HG03457 (cell line): ENCODE measurements around the gene PKP3.
"Not testable (repeated sequence)": the region's sequence is repeated elsewhere in the genome, so short reads cannot be mapped to it uniquely, and the experiment has no call there.

Experiments
- ATAC-seq: cut with Tn5 transposase; IDR thresholded peaks from one replicate; pipeline ENCODE4 v1.9.1; 2021; ENCODE audit warnings: moderate number of reproducible peaks; ENCODE audit not compliant: unreplicated experiment

The PKP3 gene

GRCh38 chr11:425301-425700, 31.3 kb downstream of the PKP3 start:
- no peak for ATAC-seq

GRCh38 chr11:426851-427250, 32.8 kb downstream of the PKP3 start:
- no peak for ATAC-seq

GRCh38 chr11:428295-428694, 34.3 kb downstream of the PKP3 start:
- ATAC-seq = no peak

- no peak for ATAC-seq
These were observed 35.4 kb downstream of the PKP3 start for GRCh38 chr11:429391-429790.

GRCh38 chr11:429931-430456, 36.0 kb downstream of the PKP3 start:
- ATAC-seq = no peak

- no peak for ATAC-seq
These were observed 37.9 kb downstream of the PKP3 start for GRCh38 chr11:431921-432320.

GRCh38 chr11:432501-433100, 38.6 kb downstream of the PKP3 start:
- ATAC-seq = no peak

- ATAC-seq = no peak
These were observed 39.1 kb downstream of the PKP3 start for GRCh38 chr11:433111-433510.

- no peak for ATAC-seq
These were observed 39.6 kb downstream of the PKP3 start for GRCh38 chr11:433641-434040.

- no peak for ATAC-seq
These were observed 40.5 kb downstream of the PKP3 start for GRCh38 chr11:434496-434895.

- ATAC-seq = not testable (repeated sequence)
These were observed 41.2 kb downstream of the PKP3 start for GRCh38 chr11:434999-435740.

GRCh38 chr11:437228-437870, 43.3 kb downstream of the PKP3 start:
- no peak for ATAC-seq

- no peak for ATAC-seq
These were observed 44.3 kb downstream of the PKP3 start for GRCh38 chr11:438101-438844.

GRCh38 chr11:439315-440064, 45.5 kb downstream of the PKP3 start:
- ATAC-seq = no peak

- ATAC-seq = no peak
These were observed 46.3 kb downstream of the PKP3 start for GRCh38 chr11:440065-441042.

GRCh38 chr11:441043-441417, 47.0 kb downstream of the PKP3 start:
- ATAC-seq = no peak

- no peak for ATAC-seq
These were observed 47.6 kb downstream of the PKP3 start, which contains the start of gene ANO9 for GRCh38 chr11:441418-442274. TSS of gene ANO9 (minus strand) at chr11:442011. CDS start at chr11:441926, 85 bp downstream.

GRCh38 chr11:442611-443081, 48.6 kb downstream of the PKP3 start:
- ATAC-seq = no peak
